ENCODE data around the gene DENND1A. TPM values are rescaled to one million over a fixed set of nuclear protein-coding genes. Genes with fewer than 3 reads are reported as not detected.

The DENND1A gene
- total RNA-seq, 1 experiment from 2014 or later, result 23.5 TPM

GRCh38 chr9:123922431-123922830, 7.5 kb downstream of the DENND1A start:
- Mint-ChIP-seq H3K4me3 (no peak overlapping the region), H3K27ac (no peak overlapping the region), H3K27me3 (ENCODE audit: low read depth) (no peaks in the 10 kb centered on the region), H3K9me3 (peaks cover 14% of the 10 kb centered on the region), H3K4me1 (peaks cover 33% of the 10 kb centered on the region), H3K36me3 (peaks cover 21% of the 10 kb centered on the region)
- ATAC-seq (no peak), DNase-seq (ENCODE audit: low spot score) (no peak)
- TF ChIP-seq RORB (CRISPR knock-in tag; IDR thresholded peaks at IDR 0.05) (no peak), ERG (CRISPR knock-in tag; IDR thresholded peaks at IDR 0.05) (no peak), ATF3 (CRISPR knock-in tag; conservative IDR thresholded peaks at IDR 0.05) (no peak), JAZF1 (CRISPR knock-in tag; IDR thresholded peaks at IDR 0.05) (no peak), E2F5 (CRISPR knock-in tag; IDR thresholded peaks at IDR 0.05) (no peak), NR3C1 (CRISPR knock-in tag; conservative IDR thresholded peaks at IDR 0.05; ENCODE audit: low read depth) (no peak), AR (CRISPR knock-in tag; IDR thresholded peaks at IDR 0.05) (no peak), ZNF671 (CRISPR knock-in tag; IDR thresholded peaks at IDR 0.05) (no peak), ZNF232 (CRISPR knock-in tag; IDR thresholded peaks at IDR 0.05) (no peak), ZNF121 (CRISPR knock-in tag; IDR thresholded peaks at IDR 0.05) (no peak), ZNF263 (CRISPR knock-in tag; IDR thresholded peaks at IDR 0.05; ENCODE audit: low read depth) (no peak), SP1 (CRISPR knock-in tag; conservative IDR thresholded peaks at IDR 0.05) (no peak), OVOL2 (CRISPR knock-in tag; IDR thresholded peaks at IDR 0.05; ENCODE audit: borderline replicate concordance) (no peak), TEAD1 (CRISPR knock-in tag; IDR thresholded peaks at IDR 0.05) (no peak), ZNF532 (CRISPR knock-in tag; IDR thresholded peaks at IDR 0.05; ENCODE audit: borderline replicate concordance) (no peak), TP53 (CRISPR knock-in tag; IDR thresholded peaks at IDR 0.05) (no peak), CTCF (IDR thresholded peaks at IDR 0.05) (no peak), USF1 (CRISPR knock-in tag; IDR thresholded peaks at IDR 0.05) (no peak), GRHL2 (CRISPR knock-in tag; IDR thresholded peaks at IDR 0.05; ENCODE audit: insufficient replicate concordance, severe bottlenecking) (no peak)
- ChIA-PET CTCF (no interaction called here), POLR2A (no interaction called here)
